Sigmoid colon (tissue), 7 donors: ENCODE data around the gene NAP1L5. TPM values are rescaled to one million over a fixed set of nuclear protein-coding genes. Genes with fewer than 3 reads are reported as not detected.

Experiments
- DNase-seq: peaks from one replicate; pipeline ENCODE4 v3.0.0-alpha.2; 2019
- H3K27ac ChIP-seq, 4 donors: fragments of 200-600 bp; sonication (generic); one replicate each; pipeline ENCODE4 v1.5.1; 2016 to 2019; ENCODE audit warnings: mild to moderate bottlenecking in 1 of 4
- H3K27me3 ChIP-seq, 3 donors: fragments of 200-600 bp; sonication (generic); one replicate each; pipeline ENCODE4 v1.5.1; 2019; ENCODE audit warnings: mild to moderate bottlenecking in 1 of 3
- H3K36me3 ChIP-seq, 4 donors: fragments of 200-600 bp; sonication (generic); one replicate each; pipeline ENCODE4 v1.5.1; 2016 to 2019
- H3K4me1 ChIP-seq, 4 donors: fragments of 200-600 bp; sonication (generic); one replicate each; pipeline ENCODE4 v1.5.1; 2017 to 2019
- H3K4me3 ChIP-seq, 4 donors: fragments of 200-600 bp; sonication (generic); one replicate each; pipeline ENCODE4 v1.5.1; 2017 to 2019; ENCODE audit warnings: mild to moderate bottlenecking in 2 of 4, moderate library complexity in 1 of 4
- H3K9me3 ChIP-seq, 4 donors: fragments of 200-600 bp in 3 of 4; sonication (generic) in 3 of 4; one replicate each; pipeline versions ENCODE4 v1.5.1 to v1.6.1; 2013 to 2019
- CTCF ChIP-seq, 4 experiments: fragments of 450-650 bp in 3 of 4; fragments of 200-600 bp in 1 of 4; IDR thresholded peaks; one replicate each; pipeline ENCODE4 v1.5.1; 2016 to 2019; ENCODE audit warnings: antibody characterized with exemption in 4 of 4, mild to moderate bottlenecking in 3 of 4, moderate library complexity in 2 of 4
- EP300 ChIP-seq, 4 donors: sonication (generic); formaldehyde crosslinking; IDR thresholded peaks; one replicate each; pipeline ENCODE4 v1.6.1; 2017; ENCODE audit warnings: antibody characterized with exemption in 4 of 4
- POLR2A ChIP-seq, 2 donors: fragments of 450-650 bp; IDR thresholded peaks; one replicate each; pipeline ENCODE4 v1.6.1; 2016; ENCODE audit warnings: antibody characterized with exemption in 2 of 2, mild to moderate bottlenecking in 2 of 2, moderate library complexity in 2 of 2
- POLR2AphosphoS5 ChIP-seq, 4 donors: sonication (generic); formaldehyde crosslinking; IDR thresholded peaks; one replicate each; pipeline ENCODE4 v1.6.1; 2017; ENCODE audit warnings: antibody characterized with exemption in 4 of 4
- WGBS, 2 donors: extraction: QIAGEN DNeasy Blood & Tissue Kit; methylation state at CpG; one replicate each; pipeline ENCODE4 v1.1.7; 2013; 5-methylcytosine and 5-hydroxymethylcytosine counted together
- intact Hi-C: fragments of 100-400 bp; cut with DNase I; formaldehyde crosslinking; loops from one replicate; pipeline ENCODE4 v1.15.1; 2023
- polyA plus RNA-seq, 3 donors: library from polyadenylated mRNA; stranded (reverse); fragments of 200-250 nt; gene quantifications; one replicate each; pipeline ENCODE4 v1.2.3, GENCODE V29; 2013
- total RNA-seq, 4 donors: library from RNA; depleted of rRNA; stranded (reverse); fragments of >200 nt; gene quantifications; one replicate each; pipeline ENCODE4 v1.1.0, GENCODE V29; 2016
- donor health status: healthy with polysubstance abuse.
- donor health status: Bipolar disorder and iron deficiency.
- donor health status: healthy.

The NAP1L5 gene
- total and polyA plus RNA-seq, 7 donors, result 1.4 to 13.6 (median 7.3) TPM

- H3K27me3 ChIP-seq, result no peaks in the 10 kb centered on the region
- intact Hi-C loops, result no loop called here
- no peak overlapping the region for H3K4me3 ChIP-seq
- H3K36me3 ChIP-seq, result peaks cover 11 to 52% (median 32%) of the 10 kb centered on the region in 4 donors
- peak overlapping the region in 1 of 4 donors; percentile 26 for H3K27ac ChIP-seq
- TF ChIP-seq POLR2A (IDR thresholded peaks at IDR 0.05) (no peak), POLR2AphosphoS5 (IDR thresholded peaks at IDR 0.05) (no peak), CTCF (IDR thresholded peaks at IDR 0.05) (no peak), EP300 (IDR thresholded peaks at IDR 0.05) (no peak)
- no peaks in the 10 kb centered on the region for H3K9me3 ChIP-seq
- H3K4me1 ChIP-seq, result peaks cover 0 to 14% (median 12%) of the 10 kb centered on the region in 4 donors
- 94 to 98% methylated on average over 3 of the region's 3 CpGs for WGBS, 2 donors
- no peak for DNase-seq
Measured at GRCh38 chr4:88744609-88745008, 47.0 kb upstream of the NAP1L5 start.

- TF ChIP-seq CTCF (IDR thresholded peaks at IDR 0.05), result no peak
- TF ChIP-seq POLR2A (IDR thresholded peaks at IDR 0.05), result no peak
- no peak for TF ChIP-seq EP300 (IDR thresholded peaks at IDR 0.05)
- TF ChIP-seq POLR2AphosphoS5 (IDR thresholded peaks at IDR 0.05), result no peak
- peaks cover 5 to 47% (median 23%) of the 10 kb centered on the region in 4 donors for H3K36me3 ChIP-seq
- no peaks in the 10 kb centered on the region for H3K9me3 ChIP-seq
- H3K4me1 ChIP-seq, result peaks cover 0 to 15% (median 14%) of the 10 kb centered on the region in 4 donors
- no peak overlapping the region for H3K27ac ChIP-seq
- no peaks in the 10 kb centered on the region for H3K27me3 ChIP-seq
- WGBS, 2 donors, result 92 to 97% methylated on average over 3 of the region's 3 CpGs
- intact Hi-C loops, result no loop called here
- DNase-seq, result no peak
- H3K4me3 ChIP-seq, result no peak overlapping the region
Measured at GRCh38 chr4:88743696-88744095, 46.1 kb upstream of the NAP1L5 start.

GRCh38 chr4:88742561-88742960, 44.9 kb upstream of the NAP1L5 start:
- no peak for DNase-seq
- H3K4me3 ChIP-seq, result no peak overlapping the region
- H3K27ac ChIP-seq, result no peak overlapping the region
- H3K4me1 ChIP-seq, result peaks cover 0 to 27% (median 26%) of the 10 kb centered on the region in 4 donors
- TF ChIP-seq CTCF (IDR thresholded peaks at IDR 0.05) (no peak), POLR2A (IDR thresholded peaks at IDR 0.05) (no peak), EP300 (IDR thresholded peaks at IDR 0.05) (no peak), POLR2AphosphoS5 (IDR thresholded peaks at IDR 0.05) (no peak)
- 60 to 78% methylated on average over 2 of the region's 2 CpGs for WGBS, 2 donors
- no peaks in the 10 kb centered on the region for H3K9me3 ChIP-seq
- intact Hi-C loops, result no loop called here
- no peaks in the 10 kb centered on the region for H3K27me3 ChIP-seq
- peaks cover 0 to 38% (median 12%) of the 10 kb centered on the region in 4 donors for H3K36me3 ChIP-seq

- Histone ChIP-seq H3K4me3 (no peak overlapping the region), H3K36me3 (peaks cover 0 to 15% (median 0%) of the 10 kb centered on the region in 4 donors), H3K9me3 (no peaks in the 10 kb centered on the region), H3K4me1 (peaks cover 0 to 36% (median 32%) of the 10 kb centered on the region in 4 donors), H3K27ac (peak overlapping the region; percentile 50 to 71 (median 59)), H3K27me3 (no peaks in the 10 kb centered on the region)
- intact Hi-C loops, result no loop called here
- WGBS, 2 donors, result 58 to 70% methylated on average over 4 of the region's 4 CpGs
- no peak for DNase-seq
- TF ChIP-seq CTCF (IDR thresholded peaks at IDR 0.05), result peak in 1 of 4 experiments; percentile 4
- TF ChIP-seq POLR2AphosphoS5 (IDR thresholded peaks at IDR 0.05), result no peak
- TF ChIP-seq EP300 (IDR thresholded peaks at IDR 0.05), result no peak
- no peak for TF ChIP-seq POLR2A (IDR thresholded peaks at IDR 0.05)
Measured at GRCh38 chr4:88738180-88738579, 40.6 kb upstream of the NAP1L5 start.
